RWPE1 (cell line): ENCODE results near the gene MTMR6.
"Not testable (repeated sequence)": the region's sequence is repeated elsewhere in the genome, so short reads cannot be mapped to it uniquely, and the experiment has no call there.

Experiments
- CTCF ChIA-PET: fragments of 350-600 bp; sonication (Branson Sonifier 250); formaldehyde crosslinking; extraction: SDS; loops from one replicate; lab custom pipeline; 2021; lab: Yijun Ruan, JAX
- POLR2A ChIA-PET: fragments of 400-600 bp; formaldehyde crosslinking; extraction: SDS; loops from one replicate; lab custom pipeline; 2020; ENCODE audit warnings: antibody characterized with exemption; ENCODE audit not compliant: low non-redundant PET; lab: Yijun Ruan, JAX
- DNase-seq: peaks from one replicate; pipeline ENCODE4 v3.0.0; 2012; ENCODE audit warnings: low spot score
- H3K27ac ChIP-seq: fragments of 450-650 bp; 2 replicates; pipeline ENCODE4 v1.5.1; 2017
- TF ChIP-seq, protein P1 (sequence below): fragments of 450-650 bp; conservative IDR thresholded peaks from 2 replicates; pipeline ENCODE4 v1.5.1; 2017; ENCODE audit warnings: low read depth, mild to moderate bottlenecking

Gene MTMR6

DNA sequence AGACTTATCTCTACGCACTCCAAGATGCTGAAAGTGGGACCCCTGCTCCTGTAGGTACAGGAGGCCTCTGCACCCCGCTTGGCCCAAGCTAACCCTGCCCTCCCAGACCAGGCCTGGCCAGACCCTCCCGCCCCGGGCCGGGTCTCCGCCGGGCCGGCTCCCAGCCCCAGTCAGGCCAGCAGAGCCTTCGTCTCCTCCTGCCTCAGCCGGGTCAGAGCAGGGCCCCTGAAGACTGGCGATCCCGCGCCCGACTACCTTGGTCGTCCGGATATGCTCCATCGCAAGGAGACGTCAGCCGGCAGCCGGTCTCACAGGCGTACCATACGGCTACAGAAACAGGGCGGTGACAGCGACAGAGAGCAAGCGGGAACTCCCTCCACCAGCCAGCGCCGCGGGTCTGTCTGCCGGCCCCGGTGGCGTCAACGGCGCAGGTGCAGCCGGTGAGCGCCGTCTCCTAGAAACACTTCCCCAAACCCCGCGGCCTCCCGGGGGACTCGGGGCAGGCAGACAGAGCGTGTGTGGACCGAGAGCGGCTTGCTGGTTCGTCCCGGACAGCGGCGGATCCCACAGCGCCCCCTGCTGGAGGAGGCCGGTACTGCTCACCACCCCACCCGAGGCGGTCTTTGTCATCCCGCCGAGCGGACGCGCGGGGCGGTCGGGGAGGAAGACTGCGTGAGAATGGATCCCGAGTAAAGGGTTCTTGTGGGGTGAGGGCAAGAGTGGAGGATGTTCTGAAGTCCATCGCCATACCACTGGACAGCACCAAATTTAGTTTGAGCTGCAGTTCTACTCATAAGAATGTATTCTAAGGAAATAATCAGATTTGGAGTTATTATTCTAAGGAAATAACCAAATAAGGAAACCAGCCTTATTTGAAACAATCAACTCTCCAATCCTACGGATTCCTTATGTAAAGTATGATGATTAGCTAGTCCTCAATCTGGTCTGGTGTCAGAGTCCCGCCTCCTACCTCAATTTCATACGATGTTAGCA, at the start of gene MTMR6:
TSS of gene MTMR6 (minus strand) at position 520 of the 993 bp plus-strand sequence. CDS start at position 279, 241 bp downstream.
- TF ChIP-seq, protein P1, sequence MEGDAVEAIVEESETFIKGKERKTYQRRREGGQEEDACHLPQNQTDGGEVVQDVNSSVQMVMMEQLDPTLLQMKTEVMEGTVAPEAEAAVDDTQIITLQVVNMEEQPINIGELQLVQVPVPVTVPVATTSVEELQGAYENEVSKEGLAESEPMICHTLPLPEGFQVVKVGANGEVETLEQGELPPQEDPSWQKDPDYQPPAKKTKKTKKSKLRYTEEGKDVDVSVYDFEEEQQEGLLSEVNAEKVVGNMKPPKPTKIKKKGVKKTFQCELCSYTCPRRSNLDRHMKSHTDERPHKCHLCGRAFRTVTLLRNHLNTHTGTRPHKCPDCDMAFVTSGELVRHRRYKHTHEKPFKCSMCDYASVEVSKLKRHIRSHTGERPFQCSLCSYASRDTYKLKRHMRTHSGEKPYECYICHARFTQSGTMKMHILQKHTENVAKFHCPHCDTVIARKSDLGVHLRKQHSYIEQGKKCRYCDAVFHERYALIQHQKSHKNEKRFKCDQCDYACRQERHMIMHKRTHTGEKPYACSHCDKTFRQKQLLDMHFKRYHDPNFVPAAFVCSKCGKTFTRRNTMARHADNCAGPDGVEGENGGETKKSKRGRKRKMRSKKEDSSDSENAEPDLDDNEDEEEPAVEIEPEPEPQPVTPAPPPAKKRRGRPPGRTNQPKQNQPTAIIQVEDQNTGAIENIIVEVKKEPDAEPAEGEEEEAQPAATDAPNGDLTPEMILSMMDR, result peak; percentile 97
- CTCF ChIA-PET, result interaction anchor here (0.5 to 1.7 kb wide), 9 partner anchors 10 to 357 kb away, joined by 3 to 5 read pairs (median 3); no protein-coding TSS in a partner anchor
- POLR2A ChIA-PET, result no interaction called here
- peak within 1 kb of the TSS; percentile 89 for H3K27ac ChIP-seq
- DNase-seq, result peak; percentile 84

DNA sequence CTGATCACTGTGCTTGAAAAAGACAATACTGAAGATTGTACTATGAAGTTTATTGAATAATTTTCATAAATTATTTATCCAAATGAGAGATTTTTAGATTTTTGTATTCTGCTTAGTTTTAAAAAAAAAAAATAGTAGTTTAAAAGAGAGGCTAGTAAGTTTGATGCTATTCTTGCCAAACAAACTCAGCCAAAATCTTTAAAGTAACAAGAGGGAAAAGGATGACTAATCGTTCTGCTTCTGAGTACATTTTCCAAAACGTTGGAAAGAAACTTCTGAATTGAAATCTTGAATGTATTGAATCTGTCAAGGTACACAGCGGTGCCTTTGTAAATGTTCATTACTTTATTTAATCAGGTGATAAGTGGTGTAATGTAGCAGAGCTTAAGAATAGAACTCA, 48.6 kb upstream of the MTMR6 start:
- no peak for DNase-seq
- H3K27ac ChIP-seq, result no peak overlapping the region
- ChIA-PET CTCF (no interaction called here), POLR2A (no interaction called here)
- TF ChIP-seq, protein P1, result no peak

DNA sequence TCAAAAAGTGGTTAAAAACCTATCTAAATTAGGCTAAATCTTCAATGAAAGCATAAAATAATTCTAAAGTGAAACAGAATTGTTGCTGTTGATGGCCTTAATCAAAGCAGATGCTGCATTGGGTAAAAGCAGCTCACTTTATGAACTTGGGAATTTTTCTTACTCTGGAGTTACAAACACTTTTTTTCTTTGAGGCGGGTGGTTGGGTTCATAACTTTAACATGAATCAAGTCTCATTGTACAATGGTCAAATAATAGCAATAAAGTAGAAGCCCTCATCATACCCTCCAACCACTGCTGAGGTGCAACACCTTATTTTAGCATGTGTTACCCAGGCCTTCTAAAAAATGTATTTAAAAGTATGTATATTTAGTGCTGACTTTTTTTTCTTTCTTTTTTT, 43.3 kb upstream of the MTMR6 start:
- POLR2A ChIA-PET, result no interaction called here
- no peak overlapping the region for H3K27ac ChIP-seq
- TF ChIP-seq, protein P1, result no peak
- DNase-seq, result no peak
- CTCF ChIA-PET, result no interaction called here

DNA sequence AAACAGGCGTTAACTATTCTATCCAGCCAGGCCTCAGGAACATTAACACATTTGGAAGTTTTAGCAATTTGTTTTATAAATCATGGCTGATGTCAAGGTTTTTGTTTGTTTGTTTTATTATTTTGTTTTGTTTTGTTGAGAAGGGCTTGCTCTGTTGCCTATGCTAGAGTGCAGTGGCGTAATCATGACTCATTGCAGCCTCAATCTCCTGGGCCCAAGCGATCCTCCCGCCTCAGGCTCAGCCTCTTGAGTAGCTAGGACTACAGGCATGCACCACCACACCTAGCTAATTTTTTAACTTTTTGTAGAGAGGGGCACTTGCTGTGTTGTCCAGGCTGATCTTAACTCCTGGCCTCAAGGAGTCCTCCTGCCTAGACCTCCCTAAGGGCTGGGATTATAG, 42.4 kb upstream of the MTMR6 start:
- peak overlapping the region; percentile 42; the same call in 1 of the 2 replicates for H3K27ac ChIP-seq
- ChIA-PET POLR2A (no interaction called here), CTCF (no interaction called here)
- TF ChIP-seq, protein P1, result no peak
- no peak for DNase-seq

DNA sequence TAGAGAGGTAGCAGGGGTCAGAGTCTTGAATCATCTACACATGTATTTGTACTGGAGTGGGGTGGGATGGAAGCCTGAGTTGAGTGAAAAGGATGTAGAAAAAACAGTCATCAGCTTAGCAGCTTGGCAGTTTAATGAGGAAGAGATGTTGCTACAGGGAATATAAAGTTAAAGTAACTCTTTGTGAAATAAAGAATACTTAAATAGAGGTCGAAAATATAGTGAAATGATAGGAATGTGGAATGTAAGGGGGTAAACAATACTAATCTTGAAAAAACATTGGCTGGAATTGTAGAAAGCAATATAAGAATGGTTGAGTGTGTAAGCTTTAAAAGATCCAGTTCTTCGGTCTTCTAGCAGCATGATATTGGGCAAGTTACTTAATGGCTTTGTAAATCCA, 36.8 kb upstream of the MTMR6 start:
- DNase-seq, result no peak
- H3K27ac ChIP-seq, result no peak overlapping the region
- TF ChIP-seq, protein P1, result no peak
- CTCF ChIA-PET, result no interaction called here
- POLR2A ChIA-PET, result no interaction called here

DNA sequence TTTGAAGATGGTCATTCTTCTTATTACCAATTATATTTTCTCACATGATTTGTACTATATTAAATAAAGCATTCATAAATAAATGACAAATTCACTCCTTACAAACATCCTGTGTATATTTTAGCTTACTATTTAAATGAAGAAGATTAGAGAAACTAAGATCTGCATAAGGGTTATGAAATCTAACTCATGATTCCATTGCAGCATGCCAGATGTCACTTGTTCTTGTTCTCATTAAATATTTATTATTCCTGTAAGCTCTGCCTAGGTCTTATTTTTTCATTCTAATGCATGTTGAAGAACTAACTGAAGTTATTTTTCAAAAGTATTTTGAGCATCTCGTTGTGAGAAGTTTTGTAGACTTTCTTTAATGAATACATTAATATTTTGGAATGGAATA, 32.5 kb upstream of the MTMR6 start:
- TF ChIP-seq, protein P1, result no peak
- ChIA-PET POLR2A (no interaction called here), CTCF (interaction anchor here (0.7 to 1.0 kb wide), 2 partner anchors 9 to 32 kb away, joined by 3 read pairs; no protein-coding TSS in a partner anchor)
- DNase-seq, result no peak
- no peak overlapping the region for H3K27ac ChIP-seq

DNA sequence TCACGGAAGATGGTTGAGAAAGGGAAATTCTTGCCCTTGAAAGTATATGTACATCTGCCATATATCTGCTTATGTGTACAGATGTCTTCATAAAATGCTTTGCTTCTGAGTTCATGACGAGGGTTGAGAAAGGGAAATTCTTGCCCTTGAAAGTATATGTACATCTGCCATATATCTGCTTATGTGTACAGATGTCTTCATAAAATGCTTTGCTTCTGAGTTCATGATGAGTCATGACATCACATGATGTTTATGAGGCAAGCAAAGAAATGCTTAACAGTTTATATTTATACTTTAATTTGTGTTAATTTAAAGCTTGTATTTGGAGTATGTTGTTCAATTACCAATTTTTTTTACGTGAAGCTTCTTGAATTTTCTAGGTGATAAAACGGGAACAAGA, 31.7 kb upstream of the MTMR6 start:
- DNase-seq, result peak; percentile 20
- H3K27ac ChIP-seq, CTCF ChIA-PET, POLR2A ChIA-PET: not testable (repeated sequence)
